ENCODE results near the gene ACADVL.
"Not testable (repeated sequence)": the region's sequence is repeated elsewhere in the genome, so short reads cannot be mapped to it uniquely, and the experiment has no call there.

ACADVL gene

DNA sequence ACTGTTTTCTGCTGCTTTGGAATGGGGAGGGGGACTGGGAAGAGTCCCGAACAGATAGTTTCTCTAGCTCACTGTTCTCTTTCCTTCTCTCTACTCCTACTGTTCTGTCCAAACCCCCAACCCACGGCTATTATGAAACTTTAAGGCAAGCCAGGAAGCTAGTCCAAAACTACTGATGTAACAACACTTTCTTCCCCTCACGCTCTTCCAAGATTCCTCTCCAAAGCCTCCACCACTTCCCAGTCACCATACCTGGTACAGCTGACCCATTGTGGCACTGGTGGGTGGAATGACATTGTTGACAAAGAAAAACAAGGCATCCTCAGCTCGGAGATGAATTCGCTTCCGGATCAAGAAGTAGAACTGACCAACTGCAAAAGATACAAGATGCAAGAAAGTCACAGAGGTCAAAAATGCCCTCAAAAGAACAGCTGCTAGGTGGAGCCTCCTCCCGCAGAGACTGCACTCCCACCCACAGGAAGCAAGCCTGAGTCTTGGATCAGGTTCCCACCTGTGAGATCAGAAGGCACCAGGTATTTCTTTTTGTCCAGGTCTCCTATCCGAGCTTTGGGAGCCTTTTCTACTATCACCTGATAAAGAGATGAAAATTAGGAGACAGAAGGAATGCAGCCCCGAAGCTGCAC is 21.5 kb downstream of the ACADVL start:
- peak overlapping the region; percentile 22; the same call in 1 of the 2 replicates for H3K27ac ChIP-seq

DNA sequence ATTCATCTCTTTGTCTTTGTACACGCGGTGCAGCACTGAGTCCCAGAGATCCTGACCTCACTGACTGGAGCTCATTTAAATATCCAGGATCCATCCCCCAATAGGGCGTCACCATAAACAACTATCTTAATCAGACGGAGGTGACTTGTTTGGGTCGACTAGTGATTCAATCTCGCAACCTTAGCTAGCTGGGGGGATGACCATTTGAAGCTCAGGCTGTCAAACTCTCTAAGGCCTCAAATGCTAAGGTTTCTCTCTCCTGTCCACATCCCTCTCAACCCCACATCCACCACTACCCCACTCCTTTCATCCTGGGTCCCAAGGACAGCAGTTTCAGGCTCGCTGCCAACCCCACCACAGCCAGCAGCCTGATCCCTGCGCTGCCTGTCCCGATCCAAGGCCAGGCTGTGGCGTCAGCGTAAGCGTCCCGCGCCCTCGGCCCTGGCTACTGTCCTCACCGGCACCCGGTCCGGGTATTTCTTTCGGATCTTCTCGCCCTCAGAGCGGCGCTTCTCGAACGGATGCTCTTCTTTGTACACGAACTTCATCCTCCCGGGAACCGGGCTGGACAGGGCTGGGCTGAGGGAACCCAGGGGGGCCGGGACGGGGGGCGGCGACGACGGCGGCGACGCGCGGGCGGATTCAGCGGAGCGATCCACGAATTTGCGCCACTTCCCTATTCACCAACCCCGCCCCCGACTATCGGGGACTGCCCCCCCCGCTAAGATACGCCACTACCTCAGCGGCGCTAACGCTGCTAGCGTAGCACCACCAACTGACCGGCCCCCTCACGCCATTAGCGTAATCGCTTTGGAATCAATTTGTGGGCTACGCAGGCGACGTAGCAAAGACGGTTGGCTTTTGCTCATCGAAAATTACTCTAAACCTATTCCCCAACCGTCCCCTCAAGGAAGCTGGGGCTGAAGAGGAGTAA is 22.3 kb downstream of the ACADVL start, which contains the start of gene GABARAP:
TSS of gene GABARAP (minus strand) at position 667 of the 934 bp plus-strand sequence. CDS start at position 548, 119 bp downstream.
- H3K4me2 ChIP-seq = peak within 1 kb of the TSS; percentile 45; the same call in 1 of the 2 replicates
- H3K4me3 ChIP-seq (IDR thresholded peaks at IDR 0.05; ENCODE audit: insufficient read depth, low read depth, low read length) = no peak within 1 kb of the TSS
- peak within 1 kb of the TSS; percentile 39; the same call in 1 of the 2 replicates for H3K9ac ChIP-seq
- H3K27me3 ChIP-seq (ENCODE audit: insufficient read depth, low read depth) = no peaks in the 10 kb centered on the region
- no peaks in the 10 kb centered on the region for H3K79me2 ChIP-seq (ENCODE audit: insufficient read depth, low read depth)
- TF ChIP-seq, protein P1, sequence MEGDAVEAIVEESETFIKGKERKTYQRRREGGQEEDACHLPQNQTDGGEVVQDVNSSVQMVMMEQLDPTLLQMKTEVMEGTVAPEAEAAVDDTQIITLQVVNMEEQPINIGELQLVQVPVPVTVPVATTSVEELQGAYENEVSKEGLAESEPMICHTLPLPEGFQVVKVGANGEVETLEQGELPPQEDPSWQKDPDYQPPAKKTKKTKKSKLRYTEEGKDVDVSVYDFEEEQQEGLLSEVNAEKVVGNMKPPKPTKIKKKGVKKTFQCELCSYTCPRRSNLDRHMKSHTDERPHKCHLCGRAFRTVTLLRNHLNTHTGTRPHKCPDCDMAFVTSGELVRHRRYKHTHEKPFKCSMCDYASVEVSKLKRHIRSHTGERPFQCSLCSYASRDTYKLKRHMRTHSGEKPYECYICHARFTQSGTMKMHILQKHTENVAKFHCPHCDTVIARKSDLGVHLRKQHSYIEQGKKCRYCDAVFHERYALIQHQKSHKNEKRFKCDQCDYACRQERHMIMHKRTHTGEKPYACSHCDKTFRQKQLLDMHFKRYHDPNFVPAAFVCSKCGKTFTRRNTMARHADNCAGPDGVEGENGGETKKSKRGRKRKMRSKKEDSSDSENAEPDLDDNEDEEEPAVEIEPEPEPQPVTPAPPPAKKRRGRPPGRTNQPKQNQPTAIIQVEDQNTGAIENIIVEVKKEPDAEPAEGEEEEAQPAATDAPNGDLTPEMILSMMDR (conservative IDR thresholded peaks at IDR 0.05; ENCODE audit: low read depth, low read length) = no peak
- no peaks in the 10 kb centered on the region for H4K20me1 ChIP-seq (ENCODE audit: insufficient read depth)
- H2AFZ ChIP-seq (ENCODE audit: low read depth) = peak within 1 kb of the TSS; percentile 34; the same call in 1 of the 2 replicates
- no peaks in the 10 kb centered on the region for H3K4me1 ChIP-seq (ENCODE audit: low read depth, poor library complexity, severe bottlenecking)
- peak within 1 kb of the TSS; percentile 39 for H3K27ac ChIP-seq
- no peaks in the 10 kb centered on the region for H3K36me3 ChIP-seq (ENCODE audit: insufficient read depth)

More for the DNA sequence above, 21.5 kb downstream of the ACADVL start:
- TF ChIP-seq, protein P1 (conservative IDR thresholded peaks at IDR 0.05; ENCODE audit: low read depth, low read length) = no peak
- Histone ChIP-seq H2AFZ (ENCODE audit: low read depth) (no peak overlapping the region), H3K27me3 (ENCODE audit: insufficient read depth, low read depth) (no peaks in the 10 kb centered on the region), H3K79me2 (ENCODE audit: insufficient read depth, low read depth) (no peaks in the 10 kb centered on the region), H3K4me3 (IDR thresholded peaks at IDR 0.05; ENCODE audit: insufficient read depth, low read depth, low read length) (no peak overlapping the region), H3K4me2 (peak overlapping the region; percentile 45; the same call in 1 of the 2 replicates), H3K4me1 (ENCODE audit: low read depth, poor library complexity, severe bottlenecking) (no peaks in the 10 kb centered on the region), H4K20me1 (ENCODE audit: insufficient read depth) (no peaks in the 10 kb centered on the region), H3K36me3 (ENCODE audit: insufficient read depth) (no peaks in the 10 kb centered on the region), H3K9ac (peak overlapping the region; percentile 37; the same call in 1 of the 2 replicates)

DNA sequence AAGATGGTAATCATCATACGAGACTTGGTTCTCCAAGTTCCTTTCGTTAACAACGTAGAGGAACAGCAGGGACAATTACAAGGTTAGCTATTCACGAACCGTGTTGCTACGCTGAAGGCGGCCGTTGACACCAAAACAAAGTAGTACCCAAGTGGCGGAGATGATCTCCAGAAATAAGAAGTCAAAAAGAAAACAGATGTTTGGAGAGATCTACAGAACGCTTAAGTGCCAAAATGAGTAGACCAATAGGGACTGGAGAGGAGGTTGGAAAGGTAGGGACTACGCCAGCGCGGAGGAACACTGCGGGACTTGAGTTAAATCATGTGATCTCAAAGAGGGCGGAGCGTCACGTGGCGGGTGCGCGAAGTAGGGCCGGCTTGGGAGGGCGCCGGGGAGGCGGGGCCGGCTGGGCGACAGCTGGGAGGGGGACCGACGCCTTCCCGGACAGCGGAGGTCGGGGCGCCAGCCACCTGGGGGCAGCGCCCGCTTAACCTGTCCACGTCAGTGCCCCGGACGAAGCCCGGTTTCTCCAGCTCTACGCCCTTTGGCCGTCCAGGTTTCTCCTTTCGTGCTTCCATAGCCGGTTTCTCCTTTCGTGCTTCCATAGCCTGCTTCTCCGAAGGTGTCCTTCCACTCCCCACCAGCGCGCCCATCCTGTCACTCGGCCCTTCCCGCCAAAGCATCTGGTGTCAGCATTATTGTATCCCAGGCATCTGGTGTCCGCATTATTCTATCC is 23.1 kb downstream of the ACADVL start:
- H3K4me1 ChIP-seq (ENCODE audit: low read depth, poor library complexity, severe bottlenecking) = no peaks in the 10 kb centered on the region
- H2AFZ ChIP-seq (ENCODE audit: low read depth) = peak overlapping the region; percentile 34; the same call in 1 of the 2 replicates
- TF ChIP-seq, protein P1 (conservative IDR thresholded peaks at IDR 0.05; ENCODE audit: low read depth, low read length) = no peak
- no peak overlapping the region for H3K4me3 ChIP-seq (IDR thresholded peaks at IDR 0.05; ENCODE audit: insufficient read depth, low read depth, low read length)
- H4K20me1 ChIP-seq (ENCODE audit: insufficient read depth) = no peaks in the 10 kb centered on the region
- H3K27ac ChIP-seq = peak overlapping the region; percentile 39
- H3K36me3 ChIP-seq (ENCODE audit: insufficient read depth) = no peaks in the 10 kb centered on the region
- H3K27me3 ChIP-seq (ENCODE audit: insufficient read depth, low read depth) = no peaks in the 10 kb centered on the region
- peak overlapping the region; percentile 39; the same call in 1 of the 2 replicates for H3K9ac ChIP-seq
- H3K79me2 ChIP-seq (ENCODE audit: insufficient read depth, low read depth) = no peaks in the 10 kb centered on the region
- no peak overlapping the region for H3K4me2 ChIP-seq

DNA sequence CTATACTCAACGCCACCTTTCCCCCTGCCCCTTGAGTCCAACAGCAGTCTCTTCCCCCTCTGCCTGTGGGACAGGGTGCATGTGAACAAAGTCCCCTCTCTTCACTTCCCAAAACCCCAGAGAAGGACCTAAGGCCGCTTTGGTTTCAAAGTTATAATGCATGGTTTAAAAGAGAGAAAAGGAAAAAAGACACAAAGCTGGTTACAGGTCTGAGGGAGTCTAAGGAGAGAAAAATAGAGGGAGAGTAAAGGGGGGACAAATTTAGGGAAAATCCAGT is 23.7 kb downstream of the ACADVL start:
- no peak overlapping the region for H2AFZ ChIP-seq (ENCODE audit: low read depth)
- TF ChIP-seq, protein P1 (conservative IDR thresholded peaks at IDR 0.05; ENCODE audit: low read depth, low read length) = no peak
- H3K79me2 ChIP-seq (ENCODE audit: insufficient read depth, low read depth) = no peaks in the 10 kb centered on the region
- H3K27ac ChIP-seq = no peak overlapping the region
- H3K4me2 ChIP-seq = no peak overlapping the region
- no peaks in the 10 kb centered on the region for H3K36me3 ChIP-seq (ENCODE audit: insufficient read depth)
- no peak overlapping the region for H3K9ac ChIP-seq
- H3K4me1 ChIP-seq (ENCODE audit: low read depth, poor library complexity, severe bottlenecking) = no peaks in the 10 kb centered on the region
- H4K20me1 ChIP-seq (ENCODE audit: insufficient read depth) = no peaks in the 10 kb centered on the region
- no peaks in the 10 kb centered on the region for H3K27me3 ChIP-seq (ENCODE audit: insufficient read depth, low read depth)
- H3K4me3 ChIP-seq (IDR thresholded peaks at IDR 0.05; ENCODE audit: insufficient read depth, low read depth, low read length) = no peak overlapping the region

DNA sequence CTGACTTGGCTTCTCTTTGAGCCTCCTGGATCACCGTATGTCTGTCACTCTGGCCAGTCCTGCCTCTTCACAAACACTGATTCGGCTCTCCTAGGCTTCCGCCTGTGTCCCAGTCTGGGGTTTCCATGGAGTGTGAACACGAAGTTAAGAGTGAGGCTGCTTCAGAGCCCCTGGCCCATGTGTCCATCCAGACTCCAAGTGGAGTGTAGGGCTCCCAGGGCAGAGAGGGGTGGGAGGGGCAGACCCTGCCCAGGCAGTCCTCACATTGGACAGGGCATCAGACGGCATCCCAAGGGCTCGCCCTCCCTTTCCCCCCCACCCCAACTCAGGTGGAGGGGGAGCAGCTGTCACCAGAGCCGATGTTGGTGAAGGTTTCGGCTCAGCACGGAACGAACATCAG is 24.1 kb downstream of the ACADVL start:
- H3K4me1 ChIP-seq (ENCODE audit: low read depth, poor library complexity, severe bottlenecking); H3K4me2 ChIP-seq; H3K27ac ChIP-seq; H3K79me2 ChIP-seq (ENCODE audit: insufficient read depth, low read depth); H3K9ac ChIP-seq; H3K27me3 ChIP-seq (ENCODE audit: insufficient read depth, low read depth); H4K20me1 ChIP-seq (ENCODE audit: insufficient read depth); H2AFZ ChIP-seq (ENCODE audit: low read depth); H3K36me3 ChIP-seq (ENCODE audit: insufficient read depth); H3K4me3 ChIP-seq (IDR thresholded peaks at IDR 0.05; ENCODE audit: insufficient read depth, low read depth, low read length): not testable (repeated sequence)
